Measurements from ENCODE around the gene MYL7.

MYL7 gene

GRCh38 chr7:44149571-44150465 lies 8.7 kb upstream of the MYL7 start:
- FAIRE-seq = no peak

- no peak for FAIRE-seq
These were observed 7.9 kb upstream of the MYL7 start for GRCh38 chr7:44148961-44149536.

GRCh38 chr7:44148166-44148565 lies 7.0 kb upstream of the MYL7 start:
- FAIRE-seq = no peak

- no peak for FAIRE-seq
These were observed 6.2 kb upstream of the MYL7 start for GRCh38 chr7:44147026-44147991.

GRCh38 chr7:44145969-44146911 lies 5.1 kb upstream of the MYL7 start:
- no peak for FAIRE-seq

GRCh38 chr7:44145479-44145968 lies 4.4 kb upstream of the MYL7 start:
- FAIRE-seq = no peak

- no peak for FAIRE-seq
These were observed 3.9 kb upstream of the MYL7 start for GRCh38 chr7:44144968-44145478.

- FAIRE-seq = no peak
These were observed 3.4 kb upstream of the MYL7 start for GRCh38 chr7:44144426-44144967.

- FAIRE-seq = no peak
These were observed 2.6 kb upstream of the MYL7 start for GRCh38 chr7:44143646-44144250.

- no peak for FAIRE-seq
These were observed 896 bp upstream of the MYL7 start for GRCh38 chr7:44142028-44142427.

- FAIRE-seq = no peak
These were observed 791 bp downstream of the MYL7 start for GRCh38 chr7:44140341-44140740.

GRCh38 chr7:44139311-44140010 lies 1.7 kb downstream of the MYL7 start:
- no peak for FAIRE-seq

GRCh38 chr7:44138698-44139097 lies 2.4 kb downstream of the MYL7 start:
- no peak for FAIRE-seq

- FAIRE-seq = no peak
These were observed 4.4 kb downstream of the MYL7 start for GRCh38 chr7:44136731-44137130.

GRCh38 chr7:44134943-44135628 lies 6.0 kb downstream of the MYL7 start:
- no peak for FAIRE-seq

GRCh38 chr7:44133295-44133694 lies 7.8 kb downstream of the MYL7 start:
- FAIRE-seq = no peak

- no peak for FAIRE-seq
These were observed 9.1 kb downstream of the MYL7 start for GRCh38 chr7:44132039-44132438.

- no peak for FAIRE-seq
These were observed 9.7 kb downstream of the MYL7 start for GRCh38 chr7:44131173-44132029.
